Measurements from ENCODE around the gene TSSK2.

The TSSK2 gene

GRCh38 chr22:19106886-19107729 is 24.0 kb upstream of the TSSK2 start:
- DNase-seq (ENCODE audit: low read depth in 2 of 2), result no peak

- DNase-seq (ENCODE audit: low read depth in 2 of 2), result no peak
These were observed 23.4 kb upstream of the TSSK2 start for GRCh38 chr22:19107730-19108074.

- no peak for DNase-seq (ENCODE audit: low read depth in 2 of 2)
These were observed 22.3 kb upstream of the TSSK2 start for GRCh38 chr22:19108807-19109197.

- DNase-seq (ENCODE audit: low read depth in 2 of 2), result peak in 1 of 2 donors; percentile 5
These were observed 21.7 kb upstream of the TSSK2 start for GRCh38 chr22:19109198-19110063.

- no peak for DNase-seq (ENCODE audit: low read depth in 2 of 2)
These were observed 21.0 kb upstream of the TSSK2 start for GRCh38 chr22:19110064-19110458.

- no peak for DNase-seq (ENCODE audit: low read depth in 2 of 2)
These were observed 20.5 kb upstream of the TSSK2 start for GRCh38 chr22:19110646-19111045.

- DNase-seq (ENCODE audit: low read depth in 2 of 2), result no peak
These were observed 20.0 kb upstream of the TSSK2 start for GRCh38 chr22:19111140-19111539.

GRCh38 chr22:19111584-19111983 is 19.5 kb upstream of the TSSK2 start:
- DNase-seq (ENCODE audit: low read depth in 2 of 2), result no peak

GRCh38 chr22:19113429-19113828 is 17.7 kb upstream of the TSSK2 start:
- no peak for DNase-seq (ENCODE audit: low read depth in 2 of 2)

- DNase-seq (ENCODE audit: low read depth in 2 of 2), result no peak
These were observed 16.0 kb upstream of the TSSK2 start for GRCh38 chr22:19114984-19115552.

- DNase-seq (ENCODE audit: low read depth in 2 of 2), result no peak
These were observed 15.5 kb upstream of the TSSK2 start for GRCh38 chr22:19115628-19116027.

- no peak for DNase-seq (ENCODE audit: low read depth in 2 of 2)
These were observed 14.0 kb upstream of the TSSK2 start for GRCh38 chr22:19117111-19117512.

GRCh38 chr22:19118329-19118880 is 12.7 kb upstream of the TSSK2 start:
- no peak for DNase-seq (ENCODE audit: low read depth in 2 of 2)

- DNase-seq (ENCODE audit: low read depth in 2 of 2), result no peak
These were observed 11.2 kb upstream of the TSSK2 start for GRCh38 chr22:19119949-19120348.

- peak in 1 of 2 donors; percentile 13 for DNase-seq (ENCODE audit: low read depth in 2 of 2)
These were observed 10.1 kb upstream of the TSSK2 start for GRCh38 chr22:19120829-19121630.

GRCh38 chr22:19121631-19122142 is 9.4 kb upstream of the TSSK2 start:
- DNase-seq (ENCODE audit: low read depth in 2 of 2), result no peak

GRCh38 chr22:19122143-19122751 is 8.9 kb upstream of the TSSK2 start, which contains the start of gene DGCR2:
Gene DGCR2, minus strand, starts transcription at chr22:19122412. Its CDS starts 206 bp downstream, at chr22:19122206.
- peak; percentile 93 to 94 for DNase-seq (ENCODE audit: low read depth in 2 of 2)

GRCh38 chr22:19122752-19123492 is 8.2 kb upstream of the TSSK2 start:
- DNase-seq (ENCODE audit: low read depth in 2 of 2), result no peak

- DNase-seq (ENCODE audit: low read depth in 2 of 2), result no peak
These were observed 7.2 kb upstream of the TSSK2 start for GRCh38 chr22:19123936-19124335.

- DNase-seq (ENCODE audit: low read depth in 2 of 2), result no peak
These were observed 6.7 kb upstream of the TSSK2 start for GRCh38 chr22:19124377-19124776.

Measured in stimulated activated CD4-positive, alpha-beta T cell treated with anti-CD3 and anti-CD28 coated beads, Interleukin-1b, Interleukin-23, amount 100 ng/mL, for 1 hour (primary cell).